OCI-LY1 (cell line): ENCODE measurements around the gene ZBTB20.

Experiments
- H2AFZ ChIP-seq: fragments of 200-600 bp; sonication (generic), shearing (Covaris generic); 2 replicates; pipeline ENCODE4 v1.6.0; 2014; ENCODE audit warnings: antibody characterized with exemption, mild to moderate bottlenecking, low read length
- H3F3A ChIP-seq: fragments of 200-600 bp; sonication (generic), shearing (Covaris generic); 2 replicates; pipeline ENCODE4 v1.6.0; 2014; ENCODE audit warnings: mild to moderate bottlenecking, antibody characterized with exemption, low read length, moderate library complexity; ENCODE audit not compliant: insufficient read depth
- H3K27ac ChIP-seq: fragments of 200-600 bp; sonication (generic); 2 replicates; pipeline ENCODE4 v1.5.1; 2014; ENCODE audit warnings: low read length, mixed run types, mild to moderate bottlenecking, low read depth; ENCODE audit not compliant: poor library complexity, severe bottlenecking
- H3K27me3 ChIP-seq: fragments of 200-600 bp; sonication (generic); 2 replicates; pipeline ENCODE4 v1.6.0; 2014; ENCODE audit warnings: antibody characterized with exemption, mild to moderate bottlenecking, low read length, moderate library complexity; ENCODE audit not compliant: insufficient read depth
- H3K36me3 ChIP-seq: fragments of 200-600 bp; sonication (generic); 2 replicates; pipeline ENCODE4 v1.6.1; 2014; ENCODE audit warnings: mild to moderate bottlenecking, antibody characterized with exemption, low read length, moderate library complexity, mixed read lengths; ENCODE audit not compliant: insufficient read depth
- H3K4me1 ChIP-seq: fragments of 200-600 bp; sonication (generic); 2 replicates; pipeline ENCODE4 v1.5.1; 2014; ENCODE audit warnings: mild to moderate bottlenecking, low read length, moderate library complexity; ENCODE audit not compliant: insufficient read depth, severe bottlenecking
- H3K4me2 ChIP-seq: fragments of 200-600 bp; sonication (generic), shearing (Covaris generic); 2 replicates; pipeline ENCODE4 v1.6.1; 2014; ENCODE audit warnings: low read length
- H3K4me3 ChIP-seq: fragments of 200-600 bp; sonication (generic); 2 replicates; pipeline ENCODE4 v1.5.1; 2014; ENCODE audit warnings: low read length, low read depth, mild to moderate bottlenecking, mixed read lengths; ENCODE audit not compliant: poor library complexity, severe bottlenecking
- H3K79me2 ChIP-seq: fragments of 200-600 bp; shearing (Covaris generic); 2 replicates; pipeline ENCODE4 v1.6.1; 2016; ENCODE audit warnings: mixed run types, low read length, mixed read lengths; ENCODE audit not compliant: insufficient read depth
- H3K9ac ChIP-seq: fragments of 200-600 bp; sonication (generic), shearing (Covaris generic); 2 replicates; pipeline ENCODE4 v1.6.1; 2014; ENCODE audit warnings: mild to moderate bottlenecking, low read length, mixed read lengths
- H3K9me2 ChIP-seq: fragments of 200-600 bp; sonication (generic), shearing (Covaris generic); 2 replicates; pipeline ENCODE4 v1.6.1; 2014; ENCODE audit warnings: low read depth, mild to moderate bottlenecking, low read length, mixed read lengths
- H3K9me3 ChIP-seq: fragments of 200-600 bp; shearing (Covaris generic); 2 replicates; pipeline ENCODE4 v1.6.1; 2014; ENCODE audit warnings: low read length, mixed read lengths
- H4K20me1 ChIP-seq: fragments of 200-600 bp; sonication (generic), shearing (Covaris generic); 2 replicates; pipeline ENCODE4 v1.6.0; 2016; ENCODE audit warnings: mild to moderate bottlenecking, low read length; ENCODE audit not compliant: insufficient read depth
- EZH2 ChIP-seq: fragments of 200-600 bp; sonication (generic), shearing (Covaris generic); IDR thresholded peaks from 2 replicates; pipeline ENCODE4 v1.8.0; 2017; ENCODE audit warnings: borderline replicate concordance, mixed run types, mild to moderate bottlenecking, antibody characterized with exemption, low read length, moderate library complexity, mixed read lengths
- TF ChIP-seq, protein P1 (sequence below): fragments of 200-600 bp; sonication (generic), shearing (Covaris generic); IDR thresholded peaks from 2 replicates; pipeline ENCODE4 v1.5.1; 2017; ENCODE audit warnings: mild to moderate bottlenecking, antibody characterized with exemption, low read length, moderate library complexity, mixed read lengths

ZBTB20 gene

DNA sequence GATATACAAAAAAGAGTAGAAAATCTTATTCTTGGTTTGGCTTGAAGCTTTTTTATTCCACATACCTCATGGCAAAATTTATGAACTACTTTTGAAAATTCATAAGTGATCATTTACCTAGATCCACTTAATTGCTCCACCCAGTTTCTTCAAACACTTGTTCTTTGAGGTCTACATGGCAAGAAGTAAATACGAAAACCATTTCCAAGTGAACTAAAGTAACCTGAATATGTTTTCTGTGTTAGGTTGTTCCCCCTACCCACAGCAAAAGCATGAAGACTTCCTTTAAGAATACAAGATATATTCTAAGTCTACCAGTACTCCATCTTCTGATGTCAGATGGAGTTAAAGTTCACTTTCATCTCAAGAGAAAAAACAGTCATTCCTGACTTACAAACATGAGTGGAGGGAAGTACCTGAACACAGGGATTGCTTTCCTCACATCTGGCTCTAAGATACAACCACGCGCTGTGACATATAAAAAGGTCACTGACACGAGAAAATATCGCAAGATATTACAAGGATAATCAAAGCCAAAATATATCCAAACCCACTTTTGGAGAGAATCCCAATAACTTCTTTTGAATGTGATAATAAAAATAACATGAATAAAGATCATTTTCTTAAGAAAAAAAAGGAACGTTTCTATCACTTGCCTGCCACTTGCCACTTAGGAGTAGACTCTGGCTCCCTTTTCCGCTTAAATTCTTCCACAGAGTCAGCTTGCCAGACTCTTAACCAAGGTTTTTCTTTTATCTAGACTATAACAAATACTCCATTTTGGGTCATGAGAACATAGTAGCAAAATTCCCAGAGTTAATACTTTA is 428.8 kb downstream of the ZBTB20 start:
- Histone ChIP-seq H3K9ac (no peak overlapping the region), H3K4me2 (no peak overlapping the region), H4K20me1 (no peaks in the 10 kb centered on the region), H3K4me1 (no peaks in the 10 kb centered on the region), H3F3A (no peaks in the 10 kb centered on the region), H2AFZ (no peak overlapping the region), H3K9me2 (no peaks in the 10 kb centered on the region), H3K27me3 (no peaks in the 10 kb centered on the region), H3K27ac (no peak overlapping the region), H3K9me3 (no peaks in the 10 kb centered on the region), H3K79me2 (no peaks in the 10 kb centered on the region), H3K36me3 (no peaks in the 10 kb centered on the region), H3K4me3 (no peak overlapping the region)
- TF ChIP-seq, protein P1, sequence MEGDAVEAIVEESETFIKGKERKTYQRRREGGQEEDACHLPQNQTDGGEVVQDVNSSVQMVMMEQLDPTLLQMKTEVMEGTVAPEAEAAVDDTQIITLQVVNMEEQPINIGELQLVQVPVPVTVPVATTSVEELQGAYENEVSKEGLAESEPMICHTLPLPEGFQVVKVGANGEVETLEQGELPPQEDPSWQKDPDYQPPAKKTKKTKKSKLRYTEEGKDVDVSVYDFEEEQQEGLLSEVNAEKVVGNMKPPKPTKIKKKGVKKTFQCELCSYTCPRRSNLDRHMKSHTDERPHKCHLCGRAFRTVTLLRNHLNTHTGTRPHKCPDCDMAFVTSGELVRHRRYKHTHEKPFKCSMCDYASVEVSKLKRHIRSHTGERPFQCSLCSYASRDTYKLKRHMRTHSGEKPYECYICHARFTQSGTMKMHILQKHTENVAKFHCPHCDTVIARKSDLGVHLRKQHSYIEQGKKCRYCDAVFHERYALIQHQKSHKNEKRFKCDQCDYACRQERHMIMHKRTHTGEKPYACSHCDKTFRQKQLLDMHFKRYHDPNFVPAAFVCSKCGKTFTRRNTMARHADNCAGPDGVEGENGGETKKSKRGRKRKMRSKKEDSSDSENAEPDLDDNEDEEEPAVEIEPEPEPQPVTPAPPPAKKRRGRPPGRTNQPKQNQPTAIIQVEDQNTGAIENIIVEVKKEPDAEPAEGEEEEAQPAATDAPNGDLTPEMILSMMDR = no peak
- no peak for TF ChIP-seq EZH2

DNA sequence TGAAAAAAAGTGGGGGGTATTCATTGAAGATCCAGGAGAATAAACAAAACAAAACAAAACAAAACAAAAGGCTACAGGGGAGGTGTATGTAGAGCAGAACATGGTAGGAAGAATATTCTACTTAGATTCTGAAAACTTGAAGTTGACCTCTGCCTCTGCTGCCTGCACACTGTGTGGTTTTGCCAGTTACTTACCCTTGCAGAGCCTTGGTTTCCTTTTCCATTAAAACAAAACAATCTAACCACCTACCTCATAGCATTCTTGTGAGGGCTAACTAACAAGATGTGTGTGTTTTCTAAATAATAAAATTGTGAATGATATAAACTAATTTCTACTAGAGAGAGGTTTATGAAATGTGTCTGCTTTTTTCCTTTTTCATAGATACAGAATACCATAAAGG is 430.2 kb downstream of the ZBTB20 start:
- H3F3A ChIP-seq = no peaks in the 10 kb centered on the region
- TF ChIP-seq, protein P1 = no peak
- no peak for TF ChIP-seq EZH2
- no peak overlapping the region for H3K4me2 ChIP-seq
- H3K79me2 ChIP-seq = no peaks in the 10 kb centered on the region
- H3K9me2 ChIP-seq = no peaks in the 10 kb centered on the region
- no peaks in the 10 kb centered on the region for H3K9me3 ChIP-seq
- H2AFZ ChIP-seq = no peak overlapping the region
- no peaks in the 10 kb centered on the region for H3K27me3 ChIP-seq
- no peaks in the 10 kb centered on the region for H3K4me1 ChIP-seq
- no peak overlapping the region for H3K27ac ChIP-seq
- no peaks in the 10 kb centered on the region for H4K20me1 ChIP-seq
- no peak overlapping the region for H3K4me3 ChIP-seq
- H3K9ac ChIP-seq = no peak overlapping the region
- H3K36me3 ChIP-seq = no peaks in the 10 kb centered on the region

DNA sequence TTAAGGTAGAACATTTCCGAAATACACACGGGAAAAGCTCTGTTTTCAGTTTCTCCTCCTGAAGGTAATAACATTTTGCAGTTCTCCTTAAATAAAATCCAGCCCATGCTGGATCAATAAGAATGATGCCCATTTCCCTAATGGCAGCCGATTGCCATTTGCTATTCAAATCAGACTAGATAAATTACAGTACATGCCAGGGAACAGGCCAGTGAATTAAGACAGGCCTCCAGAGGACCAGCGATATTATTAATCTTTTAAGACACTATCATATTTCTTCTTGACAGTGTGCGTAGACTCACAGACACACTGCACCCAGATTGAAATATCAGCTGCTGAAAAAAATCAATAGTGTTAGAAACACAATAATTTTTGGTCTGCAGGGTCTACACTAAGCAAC is 431.0 kb downstream of the ZBTB20 start:
- H3F3A ChIP-seq = no peaks in the 10 kb centered on the region
- H3K9ac ChIP-seq = no peak overlapping the region
- no peak for TF ChIP-seq EZH2
- TF ChIP-seq, protein P1 = no peak
- no peak overlapping the region for H3K27ac ChIP-seq
- no peaks in the 10 kb centered on the region for H3K79me2 ChIP-seq
- no peak overlapping the region for H2AFZ ChIP-seq
- no peaks in the 10 kb centered on the region for H3K27me3 ChIP-seq
- H3K4me1 ChIP-seq = no peaks in the 10 kb centered on the region
- no peak overlapping the region for H3K4me2 ChIP-seq
- no peaks in the 10 kb centered on the region for H3K9me3 ChIP-seq
- H3K9me2 ChIP-seq = no peaks in the 10 kb centered on the region
- no peaks in the 10 kb centered on the region for H4K20me1 ChIP-seq
- H3K4me3 ChIP-seq = no peak overlapping the region
- H3K36me3 ChIP-seq = no peaks in the 10 kb centered on the region
